C1 segment of cervical spinal cord (tissue), 14 donors: ENCODE measurements around the gene ACVR1.

Experiments used
- DNase-seq, 14 donors: peaks; one replicate each; lab custom pipeline; 2025; lab: John Stamatoyannopoulos, UW

Gene ACVR1

GRCh38 chr2:157793053-157793612 is 83.0 kb downstream of the ACVR1 start:
- no peak for DNase-seq

GRCh38 chr2:157792335-157793052 is 83.6 kb downstream of the ACVR1 start:
- no peak for DNase-seq

- DNase-seq, result no peak
Measured at GRCh38 chr2:157790780-157791179, 85.3 kb downstream of the ACVR1 start.

- DNase-seq, result peak in 9 of 14 donors; percentile 11 to 40 (median 17)
Measured at GRCh38 chr2:157789933-157790511, 86.1 kb downstream of the ACVR1 start.

GRCh38 chr2:157789256-157789655 is 86.9 kb downstream of the ACVR1 start:
- peak in 1 of 14 donors; percentile 58 for DNase-seq

- no peak for DNase-seq
Measured at GRCh38 chr2:157788201-157788600, 87.9 kb downstream of the ACVR1 start.

- no peak for DNase-seq
Measured at GRCh38 chr2:157787364-157787938, 88.7 kb downstream of the ACVR1 start.

- DNase-seq, result peak in 1 of 14 donors; percentile 40
Measured at GRCh38 chr2:157786663-157787363, 89.3 kb downstream of the ACVR1 start.

GRCh38 chr2:157785866-157786662 is 90.1 kb downstream of the ACVR1 start:
- peak in 1 of 14 donors; percentile 21 for DNase-seq

GRCh38 chr2:157785200-157785599 is 90.9 kb downstream of the ACVR1 start:
- DNase-seq, result peak in 1 of 14 donors; percentile 55

GRCh38 chr2:157784823-157785175 is 91.3 kb downstream of the ACVR1 start:
- peak in 1 of 14 donors; percentile 48 for DNase-seq

GRCh38 chr2:157784169-157784822 is 91.8 kb downstream of the ACVR1 start:
- peak in 11 of 14 donors; percentile 14 to 70 (median 19) for DNase-seq

GRCh38 chr2:157783245-157783644 is 92.9 kb downstream of the ACVR1 start:
- DNase-seq, result no peak

- no peak for DNase-seq
Measured at GRCh38 chr2:157782057-157782845, 93.9 kb downstream of the ACVR1 start.

GRCh38 chr2:157780211-157780610 is 95.9 kb downstream of the ACVR1 start:
- no peak for DNase-seq

- DNase-seq, result no peak
Measured at GRCh38 chr2:157779794-157780193, 96.3 kb downstream of the ACVR1 start.

GRCh38 chr2:157777427-157777826 is 98.7 kb downstream of the ACVR1 start:
- peak in 2 of 14 donors; percentile 3 to 9 for DNase-seq

- DNase-seq, result no peak
Measured at GRCh38 chr2:157771234-157771633, 104.9 kb downstream of the ACVR1 start.

GRCh38 chr2:157769856-157770255 is 106.3 kb downstream of the ACVR1 start:
- no peak for DNase-seq

GRCh38 chr2:157764386-157764785 is 111.7 kb downstream of the ACVR1 start:
- no peak for DNase-seq
